ENCODE results near the gene CHKA.

CHKA gene

GRCh38 chr11:68142441-68143309 is 21.5 kb upstream of the CHKA start:
- no peak for DNase-seq

GRCh38 chr11:68142028-68142412 is 20.8 kb upstream of the CHKA start:
- DNase-seq, result no peak

GRCh38 chr11:68141246-68142027 is 20.2 kb upstream of the CHKA start:
- no peak for DNase-seq

- no peak for DNase-seq
Measured at GRCh38 chr11:68140496-68141245, 19.5 kb upstream of the CHKA start.

- no peak for DNase-seq
Measured at GRCh38 chr11:68138237-68138636, 17.0 kb upstream of the CHKA start.

GRCh38 chr11:68137833-68138232 is 16.6 kb upstream of the CHKA start:
- DNase-seq, result no peak

- DNase-seq, result no peak
Measured at GRCh38 chr11:68136866-68137265, 15.7 kb upstream of the CHKA start.

GRCh38 chr11:68135161-68135560 is 14.0 kb upstream of the CHKA start:
- no peak for DNase-seq

- DNase-seq, result no peak
Measured at GRCh38 chr11:68133761-68134160, 12.6 kb upstream of the CHKA start.

- DNase-seq, result no peak
Measured at GRCh38 chr11:68130121-68130520, 8.9 kb upstream of the CHKA start.

GRCh38 chr11:68128682-68129327 is 7.6 kb upstream of the CHKA start:
- no peak for DNase-seq

- no peak for DNase-seq
Measured at GRCh38 chr11:68127714-68128681, 6.8 kb upstream of the CHKA start.

GRCh38 chr11:68125164-68125563 is 4.0 kb upstream of the CHKA start:
- DNase-seq, result no peak

GRCh38 chr11:68122936-68123539 is 1.9 kb upstream of the CHKA start:
- no peak for DNase-seq

GRCh38 chr11:68120273-68121066 is 718 bp downstream of the CHKA start:
- peak; percentile 32 for DNase-seq

GRCh38 chr11:68118706-68119448 is 2.3 kb downstream of the CHKA start:
- no peak for DNase-seq

- no peak for DNase-seq
Measured at GRCh38 chr11:68117853-68118470, 3.2 kb downstream of the CHKA start.

- no peak for DNase-seq
Measured at GRCh38 chr11:68116974-68117373, 4.2 kb downstream of the CHKA start.

- no peak for DNase-seq
Measured at GRCh38 chr11:68116126-68116525, 5.1 kb downstream of the CHKA start.

Data from activated gamma-delta T cell treated with Interleukin-2 at 50 U/mL for 16 hours (primary cell).